H9 (cell line): Measurements from ENCODE around the gene PKDCC. TPM values are rescaled to one million over a fixed set of nuclear protein-coding genes. Genes with fewer than 3 reads are reported as not detected.

ENCODE experiments used
- DNase-seq: peaks from one replicate; pipeline ENCODE4 v3.0.0-alpha.2; 2017
- H2AFZ ChIP-seq: one replicate; pipeline ENCODE4 v1.6.1; 2013; ENCODE audit warnings: mild to moderate bottlenecking, low read length, control low read depth, moderate library complexity
- H2AK5ac ChIP-seq: 2 replicates; pipeline ENCODE4 v1.6.1; 2013; ENCODE audit warnings: low read length, control low read depth, mixed read lengths; ENCODE audit not compliant: insufficient read length
- H2BK120ac ChIP-seq: one replicate; pipeline ENCODE4 v1.6.1; 2013; ENCODE audit warnings: low read depth, mild to moderate bottlenecking, low read length, control low read depth, inconsistent platforms; ENCODE audit not compliant: poor library complexity, severe bottlenecking
- H2BK12ac ChIP-seq: 2 replicates; pipeline ENCODE4 v1.6.1; 2013; ENCODE audit warnings: low read length, control low read depth, mixed read lengths, low read depth; ENCODE audit not compliant: insufficient read length
- H2BK15ac ChIP-seq: 2 replicates; pipeline ENCODE4 v1.6.1; 2013; ENCODE audit warnings: low read depth, low read length, control low read depth
- H2BK20ac ChIP-seq: one replicate; pipeline ENCODE4 v1.6.1; 2013; ENCODE audit warnings: low read depth, mild to moderate bottlenecking, low read length, control low read depth, inconsistent platforms; ENCODE audit not compliant: poor library complexity, severe bottlenecking
- H2BK5ac ChIP-seq: 2 replicates; pipeline ENCODE4 v1.6.1; 2013; ENCODE audit warnings: low read length, control low read depth, mixed read lengths; ENCODE audit not compliant: insufficient read length
- H3K14ac ChIP-seq: 2 replicates; pipeline ENCODE4 v1.6.1; 2013; ENCODE audit warnings: low read length, control low read depth; ENCODE audit not compliant: insufficient read depth
- H3K18ac ChIP-seq: 2 replicates; pipeline ENCODE4 v1.6.1; 2013; ENCODE audit warnings: low read depth, mild to moderate bottlenecking, mixed read lengths, low read length, control low read depth; ENCODE audit not compliant: insufficient read length
- H3K23ac ChIP-seq: 2 replicates; pipeline ENCODE4 v1.6.1; 2013; ENCODE audit warnings: low read length, control low read depth, mixed read lengths, low read depth; ENCODE audit not compliant: insufficient read length
- H3K23me2 ChIP-seq: 2 replicates; pipeline ENCODE4 v1.6.1; 2013; ENCODE audit warnings: low read depth, mild to moderate bottlenecking, mixed read lengths, low read length, control low read depth; ENCODE audit not compliant: insufficient read length, poor library complexity, severe bottlenecking
- H3K27ac ChIP-seq: 2 replicates; pipeline ENCODE4 v1.5.1; 2013; ENCODE audit warnings: low read length, control low read depth, mixed read lengths, low read depth; ENCODE audit not compliant: insufficient read length
- H3K27me3 ChIP-seq: 2 replicates; pipeline ENCODE4 v1.6.1; 2013; ENCODE audit warnings: low read length, control low read depth, inconsistent platforms; ENCODE audit not compliant: insufficient read depth
- H3K4ac ChIP-seq: 2 replicates; pipeline ENCODE4 v1.6.1; 2013; ENCODE audit warnings: low read depth, mild to moderate bottlenecking, control low read depth, inconsistent platforms, low read length, moderate library complexity
- H3K4me1 ChIP-seq: 2 replicates; pipeline ENCODE4 v1.6.1; 2013; ENCODE audit warnings: low read length, control low read depth, inconsistent platforms; ENCODE audit not compliant: insufficient read depth
- H3K4me2 ChIP-seq: 2 replicates; pipeline ENCODE4 v1.6.1; 2013; ENCODE audit warnings: low read length, control low read depth, mixed read lengths; ENCODE audit not compliant: insufficient read length, insufficient read depth
- H3K56ac ChIP-seq: 2 replicates; pipeline ENCODE4 v1.6.1; 2013; ENCODE audit warnings: low read depth, mild to moderate bottlenecking, mixed read lengths, low read length, control low read depth; ENCODE audit not compliant: insufficient read length
- H3K79me1 ChIP-seq: 2 replicates; pipeline ENCODE4 v1.6.1; 2013; ENCODE audit warnings: low read depth, mild to moderate bottlenecking, moderate library complexity, low read length, control low read depth, inconsistent platforms; ENCODE audit not compliant: insufficient read depth, poor library complexity, severe bottlenecking
- H3K79me2 ChIP-seq: 2 replicates; pipeline ENCODE4 v1.6.1; 2013; ENCODE audit warnings: low read length, control low read depth, inconsistent platforms; ENCODE audit not compliant: insufficient read depth
- H3K9ac ChIP-seq: 2 replicates; pipeline ENCODE4 v1.6.1; 2013; ENCODE audit warnings: low read length, control low read depth, mixed read lengths; ENCODE audit not compliant: insufficient read length; ENCODE audit errors: extremely low read depth
- H3K9me3 ChIP-seq: one replicate; pipeline ENCODE4 v1.6.1; 2013; ENCODE audit warnings: low read depth, low read length, inconsistent platforms; ENCODE audit not compliant: control insufficient read depth
- H3T11ph ChIP-seq: one replicate; pipeline ENCODE4 v1.6.1; 2013; ENCODE audit warnings: mild to moderate bottlenecking, low read length, control low read depth, inconsistent platforms
- H4K20me1 ChIP-seq: one replicate; pipeline ENCODE4 v1.6.1; 2013; ENCODE audit not compliant: control insufficient read depth, insufficient read length, insufficient read depth
- H4K5ac ChIP-seq: 2 replicates; pipeline ENCODE4 v1.6.1; 2013; ENCODE audit warnings: low read depth, mild to moderate bottlenecking, mixed read lengths, low read length, control low read depth; ENCODE audit not compliant: insufficient read length
- H4K8ac ChIP-seq: replicated peaks from 2 replicates; pipeline ENCODE4 v1.6.1; 2013; ENCODE audit warnings: low read length, control low read depth, mixed read lengths, low read depth; ENCODE audit not compliant: insufficient read length
- H4K91ac ChIP-seq: 2 replicates; pipeline ENCODE4 v1.6.1; 2013; ENCODE audit warnings: low read depth, mild to moderate bottlenecking, moderate library complexity, mixed read lengths, low read length, control low read depth; ENCODE audit not compliant: insufficient read length
- H3K27ac Mint-ChIP-seq, 3 experiments: 2 replicates in 2 of 3; 3 replicates in 1 of 3; pipeline ENCODE4 v1.8.0; 2020 to 2021; ENCODE audit warnings: mixed read lengths in 3 of 3, mild to moderate bottlenecking in 1 of 3, moderate library complexity in 1 of 3
- H3K27me3 Mint-ChIP-seq: 2 replicates; pipeline ENCODE4 v1.8.0; 2021; ENCODE audit warnings: low read depth, mild to moderate bottlenecking, moderate library complexity, mixed read lengths
- H3K36me3 Mint-ChIP-seq, 3 experiments: 2 replicates in 2 of 3; 3 replicates in 1 of 3; pipeline ENCODE4 v1.8.0; 2020 to 2021; ENCODE audit warnings: low read depth in 3 of 3, mixed read lengths in 3 of 3; ENCODE audit not compliant: insufficient read depth in 1 of 3
- H3K4me1 Mint-ChIP-seq, 2 experiments: 2 replicates each; pipeline ENCODE4 v1.8.0; 2020; ENCODE audit warnings: mixed read lengths in 2 of 2
- H3K4me3 Mint-ChIP-seq, 2 experiments: 2 replicates in 1 of 2; 3 replicates in 1 of 2; pipeline ENCODE4 v1.8.0; 2020 to 2021; ENCODE audit warnings: mild to moderate bottlenecking in 2 of 2, mixed read lengths in 2 of 2, moderate library complexity in 1 of 2
- H3K9me3 Mint-ChIP-seq, 2 experiments: 2 replicates in 1 of 2; 3 replicates in 1 of 2; pipeline ENCODE4 v1.8.0; 2020; ENCODE audit warnings: mild to moderate bottlenecking in 2 of 2, mixed read lengths in 2 of 2, moderate library complexity in 1 of 2
- WGBS: extraction: QIAGEN DNeasy Blood & Tissue Kit; methylation state at CpG from one replicate; pipeline ENCODE4 v1.1.7; 2013; ENCODE audit warnings: missing lambda C conversion rate, low lambda C conversion rate, mixed read lengths; ENCODE audit not compliant: insufficient read length; ENCODE audit errors: extremely low coverage; 5-methylcytosine and 5-hydroxymethylcytosine counted together
- total RNA-seq: library from RNA; stranded (reverse); gene quantifications from 2 replicates; pipeline ENCODE4 v1.2.1, GENCODE V29; 2021
- TF ChIP-seq, protein P1 (sequence below): fragments of 200-600 bp; sonication (generic); conservative IDR thresholded peaks from 3 replicates; pipeline ENCODE4 v1.8.0; 2021; ENCODE audit warnings: antibody characterized with exemption, mild to moderate bottlenecking

PKDCC gene
- total RNA-seq, 1 experiment from 2014 or later: 134 TPM

DNA sequence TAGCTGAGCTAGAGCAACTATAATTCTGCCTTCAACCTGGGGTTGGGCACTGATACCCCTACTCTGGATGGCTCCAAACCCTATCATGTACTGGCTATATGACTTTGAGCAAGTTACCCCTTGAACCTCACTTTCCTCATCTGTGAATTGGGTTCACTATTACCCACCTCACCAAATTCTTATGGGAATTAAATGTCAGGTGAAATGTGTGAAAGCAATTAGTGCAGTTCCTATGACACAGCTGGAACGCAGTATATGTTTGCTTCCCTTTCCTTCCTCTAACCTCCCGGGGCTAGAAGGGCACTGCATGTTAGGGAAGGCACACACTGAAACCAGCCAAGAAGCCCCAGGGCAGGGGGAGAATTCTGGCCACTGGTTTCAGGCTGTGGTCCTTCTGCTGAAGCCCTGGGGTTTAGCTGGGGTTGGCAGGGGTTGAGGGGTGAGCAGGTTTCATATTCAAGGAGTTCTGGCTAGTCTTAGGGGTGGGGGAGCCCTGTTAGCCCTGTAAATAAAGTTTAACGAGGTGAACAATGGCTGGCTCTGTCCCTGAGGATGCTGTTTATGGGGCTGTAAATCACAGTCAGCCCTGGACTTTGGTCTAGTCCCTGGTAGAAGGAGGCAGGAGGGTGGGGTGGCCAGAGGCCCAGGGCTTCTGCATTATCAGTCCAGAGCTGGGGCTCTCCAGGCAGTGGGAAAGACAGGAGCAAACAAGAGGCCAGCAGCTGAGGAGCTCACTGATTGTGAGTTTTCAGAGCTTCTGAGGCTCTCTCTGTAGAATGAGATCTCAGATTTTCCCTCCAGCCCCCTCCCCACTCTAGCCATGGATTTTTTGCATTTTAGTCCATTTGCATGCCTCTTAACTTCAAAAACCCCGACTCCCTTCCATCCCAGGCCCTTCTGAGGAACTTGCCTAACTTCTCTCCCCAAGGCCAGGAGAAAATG is 8.0 kb downstream of the PKDCC start:
- Mint-ChIP-seq H3K27ac (peak overlapping the region in 1 of 3 experiments; percentile 87; a peak in 1 of 7 replicates), H3K36me3 (peaks cover 29 to 78% (median 78%) of the 10 kb centered on the region in 3 experiments; a peak in 6 of 7 replicates), H3K4me3 (no peak overlapping the region), H3K9me3 (no peaks in the 10 kb centered on the region), H3K27me3 (no peaks in the 10 kb centered on the region), H3K4me1 (peaks cover 43 to 56% of the 10 kb centered on the region in 2 experiments)
- Histone ChIP-seq H3K23me2 (no peaks in the 10 kb centered on the region), H3T11ph (no peak overlapping the region), H3K79me2 (no peaks in the 10 kb centered on the region), H3K27ac (no peak overlapping the region), H3K9me3 (no peaks in the 10 kb centered on the region), H3K4me2 (no peak overlapping the region), H4K91ac (no peak overlapping the region), H2BK120ac (no peak overlapping the region), H3K27me3 (no peaks in the 10 kb centered on the region), H3K4ac (no peak overlapping the region), H3K18ac (no peak overlapping the region), H3K9ac (no peak overlapping the region), H3K56ac (no peak overlapping the region), H3K14ac (no peak overlapping the region), H3K4me1 (peaks cover 2% of the 10 kb centered on the region; the same call in 1 of the 2 replicates), H3K23ac (no peak overlapping the region), H4K5ac (no peak overlapping the region), H2AFZ (no peak overlapping the region), H2BK15ac (no peak overlapping the region), H2BK20ac (no peak overlapping the region), H2BK5ac (no peak overlapping the region), H4K20me1 (no peaks in the 10 kb centered on the region), H2AK5ac (no peak overlapping the region), H4K8ac (no peak overlapping the region), H2BK12ac (no peak overlapping the region), H3K79me1 (no peaks in the 10 kb centered on the region)
- TF ChIP-seq, protein P1, sequence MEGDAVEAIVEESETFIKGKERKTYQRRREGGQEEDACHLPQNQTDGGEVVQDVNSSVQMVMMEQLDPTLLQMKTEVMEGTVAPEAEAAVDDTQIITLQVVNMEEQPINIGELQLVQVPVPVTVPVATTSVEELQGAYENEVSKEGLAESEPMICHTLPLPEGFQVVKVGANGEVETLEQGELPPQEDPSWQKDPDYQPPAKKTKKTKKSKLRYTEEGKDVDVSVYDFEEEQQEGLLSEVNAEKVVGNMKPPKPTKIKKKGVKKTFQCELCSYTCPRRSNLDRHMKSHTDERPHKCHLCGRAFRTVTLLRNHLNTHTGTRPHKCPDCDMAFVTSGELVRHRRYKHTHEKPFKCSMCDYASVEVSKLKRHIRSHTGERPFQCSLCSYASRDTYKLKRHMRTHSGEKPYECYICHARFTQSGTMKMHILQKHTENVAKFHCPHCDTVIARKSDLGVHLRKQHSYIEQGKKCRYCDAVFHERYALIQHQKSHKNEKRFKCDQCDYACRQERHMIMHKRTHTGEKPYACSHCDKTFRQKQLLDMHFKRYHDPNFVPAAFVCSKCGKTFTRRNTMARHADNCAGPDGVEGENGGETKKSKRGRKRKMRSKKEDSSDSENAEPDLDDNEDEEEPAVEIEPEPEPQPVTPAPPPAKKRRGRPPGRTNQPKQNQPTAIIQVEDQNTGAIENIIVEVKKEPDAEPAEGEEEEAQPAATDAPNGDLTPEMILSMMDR: no peak
- no CpG with 5 or more reads among the region's 4 CpGs for WGBS
- DNase-seq: no peak
